ENCODE results near the gene SUCLG2.

GRCh38 chr3:67691926-67692325 is 37.5 kb upstream of the SUCLG2 start:
- TF ChIP-seq POLR2A (IDR thresholded peaks at IDR 0.05; ENCODE audit: low read length), result no peak
- TF ChIP-seq GATA1 (IDR thresholded peaks at IDR 0.05; ENCODE audit: low read depth, low read length), result no peak

Data from erythroblast (primary cell).